ENCODE data around the gene OVCH1. TPM values are rescaled to one million over a fixed set of nuclear protein-coding genes. Genes with fewer than 3 reads are reported as not detected.

Gene OVCH1
- total RNA-seq, 4 donors from 2014 or later, result 0.10 TPM; not detected in 3

DNA sequence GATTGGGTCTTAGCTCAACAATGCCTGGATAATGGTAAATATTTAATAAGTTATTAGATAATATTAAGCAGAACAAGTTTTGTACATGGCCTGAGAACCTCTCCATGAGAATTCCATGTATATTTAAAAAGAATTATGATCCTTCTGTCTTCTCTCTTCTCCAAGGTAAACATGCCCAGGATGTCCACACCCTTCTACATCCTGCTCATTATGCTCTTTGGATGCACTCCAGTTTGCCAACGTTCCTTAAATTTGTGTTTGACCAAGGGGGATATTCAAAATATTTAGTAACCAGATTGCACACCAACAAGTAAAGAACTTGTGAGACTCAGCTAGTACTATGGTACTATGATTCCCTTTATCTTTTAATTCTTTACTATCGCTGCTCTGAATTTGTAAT, 71.8 kb downstream of the OVCH1 start:
- Histone ChIP-seq H3K4me3 (no peak overlapping the region), H3K36me3 (no peaks in the 10 kb centered on the region), H3K27me3 (no peaks in the 10 kb centered on the region), H3K4me1 (no peaks in the 10 kb centered on the region), H3K27ac (no peak overlapping the region), H3K9me3 (no peaks in the 10 kb centered on the region)
- intact Hi-C loops (cut with DNase I; ENCODE audit: low total_unique reads), result no loop called here
- in situ Hi-C loops (cut with MboI; ENCODE audit: low sequenced_read_pairs in 4 of 4), result no loop called here
- TF ChIP-seq, protein P1, sequence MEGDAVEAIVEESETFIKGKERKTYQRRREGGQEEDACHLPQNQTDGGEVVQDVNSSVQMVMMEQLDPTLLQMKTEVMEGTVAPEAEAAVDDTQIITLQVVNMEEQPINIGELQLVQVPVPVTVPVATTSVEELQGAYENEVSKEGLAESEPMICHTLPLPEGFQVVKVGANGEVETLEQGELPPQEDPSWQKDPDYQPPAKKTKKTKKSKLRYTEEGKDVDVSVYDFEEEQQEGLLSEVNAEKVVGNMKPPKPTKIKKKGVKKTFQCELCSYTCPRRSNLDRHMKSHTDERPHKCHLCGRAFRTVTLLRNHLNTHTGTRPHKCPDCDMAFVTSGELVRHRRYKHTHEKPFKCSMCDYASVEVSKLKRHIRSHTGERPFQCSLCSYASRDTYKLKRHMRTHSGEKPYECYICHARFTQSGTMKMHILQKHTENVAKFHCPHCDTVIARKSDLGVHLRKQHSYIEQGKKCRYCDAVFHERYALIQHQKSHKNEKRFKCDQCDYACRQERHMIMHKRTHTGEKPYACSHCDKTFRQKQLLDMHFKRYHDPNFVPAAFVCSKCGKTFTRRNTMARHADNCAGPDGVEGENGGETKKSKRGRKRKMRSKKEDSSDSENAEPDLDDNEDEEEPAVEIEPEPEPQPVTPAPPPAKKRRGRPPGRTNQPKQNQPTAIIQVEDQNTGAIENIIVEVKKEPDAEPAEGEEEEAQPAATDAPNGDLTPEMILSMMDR (IDR thresholded peaks at IDR 0.05 in 4 of 5, conservative IDR thresholded peaks at IDR 0.05 in 1 of 5), result no peak
- TF ChIP-seq POLR2A (IDR thresholded peaks at IDR 0.05), result no peak
- DNase-seq (no peak), ATAC-seq (no peak)

DNA sequence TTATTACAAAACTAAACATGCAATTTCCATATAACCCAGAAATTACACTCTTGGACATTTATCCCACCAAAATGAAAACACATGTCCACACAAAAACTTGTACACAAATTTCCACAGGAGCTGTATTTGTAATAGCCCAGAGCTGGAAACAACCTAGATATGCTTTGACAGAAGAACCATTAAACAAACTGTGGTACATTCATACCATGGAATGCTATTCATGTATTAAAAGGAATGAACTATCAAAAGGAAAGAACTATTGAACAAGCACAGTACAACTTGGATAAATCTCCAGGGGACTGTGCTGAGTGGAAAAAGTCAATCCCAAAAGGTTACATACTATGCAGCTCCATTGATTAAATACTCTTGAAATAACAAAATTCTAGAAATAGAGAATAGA, 80.7 kb downstream of the OVCH1 start:
- Histone ChIP-seq H3K36me3 (no peaks in the 10 kb centered on the region), H3K27ac (no peak overlapping the region), H3K4me3 (no peak overlapping the region), H3K9me3 (no peaks in the 10 kb centered on the region), H3K27me3 (no peaks in the 10 kb centered on the region), H3K4me1 (no peaks in the 10 kb centered on the region)
- intact Hi-C loops (cut with DNase I; ENCODE audit: low total_unique reads) (no loop called here), in situ Hi-C loops (cut with MboI; ENCODE audit: low sequenced_read_pairs in 4 of 4) (no loop called here)
- DNase-seq (no peak), ATAC-seq (no peak)
- TF ChIP-seq POLR2A (IDR thresholded peaks at IDR 0.05), result no peak
- TF ChIP-seq, protein P1 (IDR thresholded peaks at IDR 0.05 in 4 of 5, conservative IDR thresholded peaks at IDR 0.05 in 1 of 5), result no peak

DNA sequence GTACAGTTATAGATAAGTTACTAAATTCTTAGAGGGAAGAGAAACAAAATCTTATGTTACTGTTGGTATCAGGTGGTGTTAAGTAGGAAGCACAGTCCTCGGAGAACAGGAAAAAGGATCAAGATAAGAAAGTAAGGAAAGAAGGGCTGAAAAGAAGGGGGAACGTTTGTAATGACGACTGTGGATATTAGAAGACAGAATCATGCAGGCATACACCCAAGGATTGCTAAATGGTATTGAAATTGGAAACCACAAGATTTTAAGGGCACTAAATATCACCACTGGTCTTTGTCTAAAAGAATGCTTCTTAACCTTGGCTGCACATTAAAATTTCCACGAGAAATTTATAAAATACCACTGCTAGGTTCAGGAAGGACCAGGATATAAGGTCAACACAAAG, 82.4 kb downstream of the OVCH1 start:
- no peaks in the 10 kb centered on the region for H3K27me3 ChIP-seq
- H3K4me1 ChIP-seq, result no peaks in the 10 kb centered on the region
- intact Hi-C loops (cut with DNase I; ENCODE audit: low total_unique reads) (no loop called here), in situ Hi-C loops (cut with MboI; ENCODE audit: low sequenced_read_pairs in 4 of 4) (no loop called here)
- no peaks in the 10 kb centered on the region for H3K36me3 ChIP-seq
- H3K9me3 ChIP-seq, result no peaks in the 10 kb centered on the region
- DNase-seq (no peak), ATAC-seq (no peak)
- TF ChIP-seq, protein P1 (IDR thresholded peaks at IDR 0.05 in 4 of 5, conservative IDR thresholded peaks at IDR 0.05 in 1 of 5), result no peak
- no peak for TF ChIP-seq POLR2A (IDR thresholded peaks at IDR 0.05)
- H3K27ac ChIP-seq, result no peak overlapping the region
- no peak overlapping the region for H3K4me3 ChIP-seq

DNA sequence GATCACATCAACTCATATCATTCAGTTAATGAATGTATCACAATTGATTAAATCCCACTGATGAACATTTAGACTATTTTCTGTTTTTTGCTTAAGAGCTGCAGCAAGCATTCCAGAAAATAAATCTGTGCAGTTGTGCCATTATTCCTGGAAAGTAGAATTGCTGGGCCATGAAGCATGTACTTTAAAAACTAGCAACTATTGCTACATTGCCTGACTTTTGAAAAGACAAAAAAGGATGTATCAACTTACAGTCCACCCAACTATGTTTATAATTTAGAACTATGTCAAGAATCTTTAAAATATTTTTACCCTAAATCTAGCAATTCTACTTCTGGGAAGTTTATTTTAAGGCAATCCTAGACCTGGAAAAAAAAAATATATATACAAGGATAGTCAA, 83.1 kb downstream of the OVCH1 start:
- Histone ChIP-seq H3K27me3 (no peaks in the 10 kb centered on the region), H3K9me3 (no peaks in the 10 kb centered on the region), H3K36me3 (no peaks in the 10 kb centered on the region), H3K27ac (no peak overlapping the region), H3K4me3 (no peak overlapping the region), H3K4me1 (no peaks in the 10 kb centered on the region)
- ATAC-seq (no peak), DNase-seq (no peak)
- TF ChIP-seq, protein P1 (IDR thresholded peaks at IDR 0.05 in 4 of 5, conservative IDR thresholded peaks at IDR 0.05 in 1 of 5), result no peak
- no peak for TF ChIP-seq POLR2A (IDR thresholded peaks at IDR 0.05)
- in situ Hi-C loops (cut with MboI; ENCODE audit: low sequenced_read_pairs in 4 of 4), result no loop called here
- intact Hi-C loops (cut with DNase I; ENCODE audit: low total_unique reads), result no loop called here

DNA sequence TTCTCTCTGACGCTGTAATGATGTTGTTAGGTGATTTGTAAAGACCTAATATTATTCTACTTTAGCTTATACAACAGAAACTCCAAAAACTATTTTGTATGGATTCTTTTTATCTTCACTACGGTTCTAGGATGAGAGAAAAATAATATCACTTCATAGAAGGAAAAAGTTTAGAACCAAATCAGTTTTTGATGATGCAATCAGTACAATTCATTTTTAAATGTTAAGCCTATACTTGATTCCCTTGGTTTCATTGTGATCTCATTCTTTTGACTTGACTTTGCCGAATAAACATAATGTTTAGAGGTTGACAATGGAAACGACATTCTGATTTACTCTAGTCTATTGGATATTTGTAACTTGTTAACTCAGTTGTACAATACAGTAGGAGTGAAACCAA, 91.9 kb downstream of the OVCH1 start:
- in situ Hi-C loops (cut with MboI; ENCODE audit: low sequenced_read_pairs in 4 of 4), result no loop called here
- H3K36me3 ChIP-seq, result no peaks in the 10 kb centered on the region
- DNase-seq (no peak), ATAC-seq (no peak)
- no peak for TF ChIP-seq POLR2A (IDR thresholded peaks at IDR 0.05)
- TF ChIP-seq, protein P1 (IDR thresholded peaks at IDR 0.05 in 4 of 5, conservative IDR thresholded peaks at IDR 0.05 in 1 of 5), result no peak
- H3K4me1 ChIP-seq, result no peaks in the 10 kb centered on the region
- no peaks in the 10 kb centered on the region for H3K9me3 ChIP-seq
- H3K27ac ChIP-seq, result no peak overlapping the region
- intact Hi-C loops (cut with DNase I; ENCODE audit: low total_unique reads), result no loop called here
- H3K27me3 ChIP-seq, result no peaks in the 10 kb centered on the region
- H3K4me3 ChIP-seq, result no peak overlapping the region
